ENCODE measurements around the gene BTD. TPM values are rescaled to one million over a fixed set of nuclear protein-coding genes. Genes with fewer than 3 reads are reported as not detected.

BTD gene
- total RNA-seq, 4 donors from 2014 or later, result 17.0 to 49.4 (median 41.6) TPM

GRCh38 chr3:15630646-15631350 is 29.3 kb downstream of the BTD start:
- no peak for ATAC-seq (ENCODE audit: low FRiP score)
- no peak for DNase-seq (ENCODE audit: low spot score)
- no peak for TF ChIP-seq CTCF (IDR thresholded peaks at IDR 0.05)

- DNase-seq (ENCODE audit: low spot score) (no peak), ATAC-seq (ENCODE audit: low FRiP score) (no peak)
- no peak for TF ChIP-seq CTCF (IDR thresholded peaks at IDR 0.05)
Observed at GRCh38 chr3:15631426-15632211, 30.1 kb downstream of the BTD start.

GRCh38 chr3:15632212-15632580 is 30.7 kb downstream of the BTD start:
- no peak for ATAC-seq (ENCODE audit: low FRiP score)
- DNase-seq (ENCODE audit: low spot score), result no peak
- TF ChIP-seq CTCF (IDR thresholded peaks at IDR 0.05), result no peak

- DNase-seq (ENCODE audit: low spot score) (no peak), ATAC-seq (ENCODE audit: low FRiP score) (no peak)
- no peak for TF ChIP-seq CTCF (IDR thresholded peaks at IDR 0.05)
Observed at GRCh38 chr3:15633159-15633558, 31.6 kb downstream of the BTD start.

GRCh38 chr3:15633766-15634598 is 32.4 kb downstream of the BTD start:
- no peak for DNase-seq (ENCODE audit: low spot score)

GRCh38 chr3:15634671-15635070 is 33.1 kb downstream of the BTD start:
- TF ChIP-seq CTCF (IDR thresholded peaks at IDR 0.05), result no peak
- no peak for DNase-seq (ENCODE audit: low spot score)
- no peak for ATAC-seq (ENCODE audit: low FRiP score)

More at GRCh38 chr3:15633766-15634598, 32.4 kb downstream of the BTD start:
- no peak for TF ChIP-seq CTCF (IDR thresholded peaks at IDR 0.05)
- ATAC-seq (ENCODE audit: low FRiP score), result no peak
